AG09319 (cell line): ENCODE measurements around the gene ZFR2.

Source experiments
- DNase-seq: peaks from one replicate; pipeline ENCODE4 v3.0.0-alpha.2; 2010; ENCODE audit warnings: low read depth; ENCODE audit errors: extremely low read depth
- CTCF ChIP-seq: IDR thresholded peaks from 2 replicates; pipeline ENCODE4 v1.5.1; 2011; ENCODE audit warnings: low read depth, mild to moderate bottlenecking, inconsistent platforms, low read length, moderate library complexity

ZFR2 gene

GRCh38 chr19:3868770-3869456 is at the start of gene ZFR2:
TSS of gene ZFR2 (minus strand) at chr19:3869038. CDS start at chr19:3869017, 21 bp downstream.
- no peak for DNase-seq
- TF ChIP-seq CTCF = no peak

- no peak for TF ChIP-seq CTCF
Measured at GRCh38 chr19:3916033-3916432, 47.2 kb upstream of the ZFR2 start.

GRCh38 chr19:3914199-3914598 is 45.4 kb upstream of the ZFR2 start:
- no peak for TF ChIP-seq CTCF
- DNase-seq = no peak

More at GRCh38 chr19:3916033-3916432, 47.2 kb upstream of the ZFR2 start:
- DNase-seq = no peak

- TF ChIP-seq CTCF = no peak
Measured at GRCh38 chr19:3910105-3910504, 41.3 kb upstream of the ZFR2 start.

GRCh38 chr19:3908266-3909054 is 39.6 kb upstream of the ZFR2 start:
- TF ChIP-seq CTCF = no peak
- no peak for DNase-seq

More at GRCh38 chr19:3910105-3910504, 41.3 kb upstream of the ZFR2 start:
- no peak for DNase-seq

GRCh38 chr19:3907626-3908265 is 38.9 kb upstream of the ZFR2 start:
- no peak for DNase-seq
- TF ChIP-seq CTCF = no peak

- TF ChIP-seq CTCF = no peak
- DNase-seq = no peak
Measured at GRCh38 chr19:3904233-3904632, 35.4 kb upstream of the ZFR2 start.
